A549 (cell line): ENCODE data around the gene ANKRD34A. TPM values are rescaled to one million over a fixed set of nuclear protein-coding genes. Genes with fewer than 3 reads are reported as not detected.

ENCODE experiments used
- ATAC-seq, 2 experiments: fragments of 200-7000 bp in 1 of 2; fragments of >200 bp in 1 of 2; cut with Nextera tagmentation in 1 of 2; cut with Tn5 transposase in 1 of 2; 3 replicates each; pipeline versions ENCODE4 v1.8.0 to v1.9.1; 2018 to 2020; ENCODE audit warnings: mild to moderate bottlenecking in 1 of 2, moderate library complexity in 1 of 2
- CTCF ChIA-PET: fragments of 300-600 bp; sonication (Branson Sonifier 250); formaldehyde crosslinking; extraction: SDS; loops from one replicate; lab custom pipeline; 2021; ENCODE audit warnings: antibody characterized with exemption, inconsistent platforms; lab: Yijun Ruan, JAX
- POLR2A ChIA-PET: fragments of 350-600 bp; formaldehyde crosslinking; extraction: SDS; loops from one replicate; lab custom pipeline; 2021; ENCODE audit warnings: antibody characterized with exemption, inconsistent platforms; lab: Yijun Ruan, JAX
- DNase-seq, 2 experiments: peaks; one replicate each; pipeline versions ENCODE4 v3.0.0 to v3.0.0-alpha.2; 2011 to 2016; ENCODE audit warnings: low read depth in 1 of 2, low spot score in 1 of 2
- FAIRE-seq: peaks from 2 replicates; lab custom pipeline; 2011; peaks lifted over from hg19 to GRCh38; lab: Jason Lieb, UNC
- H3K27ac ChIP-seq, 2 experiments: fragments of >200 bp; sonication (Bioruptor Twin); formaldehyde crosslinking; 3 replicates each; pipeline ENCODE4 v1.5.1; 2016 to 2017
- H3K4me1 ChIP-seq: fragments of >200 bp; sonication (Bioruptor Twin); formaldehyde crosslinking; 3 replicates; pipeline ENCODE4 v1.6.1; 2016
- H3K4me2 ChIP-seq: fragments of >200 bp; sonication (Bioruptor Twin); formaldehyde crosslinking; 3 replicates; pipeline ENCODE4 v1.6.1; 2016
- H3K4me3 ChIP-seq: fragments of >200 bp; sonication (Bioruptor Twin); formaldehyde crosslinking; 3 replicates; pipeline ENCODE4 v1.5.1; 2016
- H3K9me3 ChIP-seq: fragments of >200 bp; sonication (Bioruptor Twin); formaldehyde crosslinking; 3 replicates; pipeline ENCODE4 v1.6.1; 2016
- CBX2 ChIP-seq: fragments of 200-600 bp; sonication (generic); IDR thresholded peaks from 2 replicates; pipeline ENCODE4 v1.6.1; 2016; ENCODE audit warnings: low read depth, mild to moderate bottlenecking, borderline replicate concordance
- EP300 ChIP-seq, 2 experiments: fragments of >200 bp; sonication (Bioruptor Twin); formaldehyde crosslinking; IDR thresholded peaks; 2 replicates in 1 of 2; 3 replicates in 1 of 2; pipeline ENCODE4 v1.6.1; 2016 to 2017
- FOXS1 ChIP-seq: fragments of 250-450 bp; sonication (Bioruptor Pico); IDR thresholded peaks from 2 replicates; pipeline ENCODE4 v1.5.0; 2020; ENCODE audit warnings: mild to moderate bottlenecking, moderate library complexity
- HOXA7 ChIP-seq: fragments of 250-450 bp; sonication (Bioruptor Pico); IDR thresholded peaks from 2 replicates; pipeline ENCODE4 v1.5.0; 2020; ENCODE audit warnings: mild to moderate bottlenecking, moderate library complexity
- HOXB13 ChIP-seq: fragments of 250-450 bp; sonication (Bioruptor Pico); IDR thresholded peaks from 2 replicates; pipeline ENCODE4 v1.5.0; 2020; ENCODE audit warnings: low read depth, mild to moderate bottlenecking, moderate library complexity
- JUN ChIP-seq, 2 experiments: fragments of >200 bp; sonication (Bioruptor Twin); formaldehyde crosslinking; IDR thresholded peaks; 2 replicates in 1 of 2; 3 replicates in 1 of 2; pipeline ENCODE4 v1.6.1; 2016 to 2017
- KDM5A ChIP-seq: fragments of 200-600 bp; sonication (generic); IDR thresholded peaks from 2 replicates; pipeline ENCODE4 v1.6.1; 2016; ENCODE audit warnings: antibody characterized with exemption, mild to moderate bottlenecking
- NR3C1 ChIP-seq: fragments of >200 bp; sonication (Bioruptor Twin); formaldehyde crosslinking; IDR thresholded peaks from 3 replicates; pipeline ENCODE4 v1.6.1; 2017
- PHF8 ChIP-seq: fragments of 200-600 bp; sonication (generic); IDR thresholded peaks from 2 replicates; pipeline ENCODE4 v1.6.1; 2016; ENCODE audit warnings: low read depth, mild to moderate bottlenecking, antibody characterized with exemption, moderate library complexity, borderline replicate concordance
- POLR2A ChIP-seq: IDR thresholded peaks from 2 replicates; pipeline ENCODE4 v1.6.1; 2012; ENCODE audit warnings: mild to moderate bottlenecking, low read length
- RAD21 ChIP-seq, 2 experiments: fragments of >200 bp in 1 of 2; sonication (Bioruptor Twin) in 1 of 2; formaldehyde crosslinking in 1 of 2; IDR thresholded peaks in 1 of 2; conservative IDR thresholded peaks in 1 of 2; 2 replicates in 1 of 2; 3 replicates in 1 of 2; pipeline ENCODE4 v1.6.1; 2012 to 2018; ENCODE audit warnings: inconsistent platforms in 1 of 2
- RARB ChIP-seq: fragments of 250-450 bp; sonication (Bioruptor Pico); IDR thresholded peaks from 2 replicates; pipeline ENCODE4 v1.8.0; 2021; ENCODE audit warnings: mild to moderate bottlenecking, moderate library complexity
- RCOR1 ChIP-seq: fragments of 150-350 bp; IDR thresholded peaks from 2 replicates; pipeline ENCODE4 v1.6.1; 2014; ENCODE audit warnings: antibody characterized with exemption, low read length, low read depth
- RFX5 ChIP-seq: fragments of 450-650 bp; IDR thresholded peaks from 2 replicates; pipeline ENCODE4 v1.7.1; 2014; ENCODE audit warnings: antibody characterized with exemption, mild to moderate bottlenecking, moderate library complexity
- RNF2 ChIP-seq: fragments of 200-600 bp; sonication (generic); IDR thresholded peaks from 2 replicates; pipeline ENCODE4 v1.6.1; 2016; ENCODE audit warnings: low read depth, mild to moderate bottlenecking, antibody characterized with exemption, moderate library complexity, borderline replicate concordance
- SMC3 ChIP-seq: fragments of >200 bp; sonication (Bioruptor Twin); formaldehyde crosslinking; IDR thresholded peaks from 3 replicates; pipeline ENCODE4 v1.6.1; 2018; ENCODE audit warnings: inconsistent platforms
- SREBF2 ChIP-seq: fragments of 450-650 bp; IDR thresholded peaks from 2 replicates; pipeline ENCODE4 v1.6.1; 2014; ENCODE audit warnings: mild to moderate bottlenecking, moderate library complexity
- TFCP2L1 ChIP-seq: fragments of 250-450 bp; sonication (Bioruptor Pico); IDR thresholded peaks from 2 replicates; pipeline ENCODE4 v1.5.0; 2021; ENCODE audit warnings: mild to moderate bottlenecking
- ZC3H11A ChIP-seq: fragments of 450-650 bp; IDR thresholded peaks from 2 replicates; pipeline ENCODE4 v1.6.1; 2014; ENCODE audit warnings: antibody characterized with exemption, mild to moderate bottlenecking
- ZFP36 ChIP-seq: fragments of 450-650 bp; IDR thresholded peaks from 2 replicates; pipeline ENCODE4 v1.6.1; 2014; ENCODE audit warnings: borderline replicate concordance; ENCODE audit not compliant: partially characterized antibody
- ZSCAN20 ChIP-seq: fragments of 250-450 bp; sonication (Bioruptor Pico); IDR thresholded peaks from 2 replicates; pipeline ENCODE4 v1.8.0; 2022; ENCODE audit warnings: mild to moderate bottlenecking, moderate library complexity
- WGBS: methylation state at CpG from one replicate; pipeline ENCODE4 v1.1.6; 2017; ENCODE audit errors: missing lambda C conversion rate; 5-methylcytosine and 5-hydroxymethylcytosine counted together
- polyA plus RNA-seq, 4 experiments: library from polyadenylated mRNA; depleted of rRNA in 3 of 4; stranded (reverse); fragments of >200 nt; fragmentation: RNase III in 1 of 4; extraction: RNeasy Plus Mini Kit Qiagen cat#74134 plus additional on column Dnase treatment in 1 of 4; gene quantifications; 2 replicates in 3 of 4; 3 replicates in 1 of 4; pipeline ENCODE4 v1.2.3, GENCODE V29; 2011 to 2017
- TF ChIP-seq, protein P1 (sequence below): fragments of 250-450 bp; sonication (Bioruptor Pico); IDR thresholded peaks from 2 replicates; pipeline ENCODE4 v1.5.0; 2021; ENCODE audit warnings: mild to moderate bottlenecking, moderate library complexity, borderline replicate concordance
- TF ChIP-seq, protein P2 (sequence below): IDR thresholded peaks from 2 replicates; pipeline ENCODE4 v1.6.1; 2012
- TF ChIP-seq, protein P3 (sequence below): fragments of >200 bp; sonication (Bioruptor Twin); formaldehyde crosslinking; IDR thresholded peaks from 3 replicates; pipeline ENCODE4 v1.6.1; 2016
- TF ChIP-seq, protein P4 (sequence below): IDR thresholded peaks from 2 replicates; pipeline ENCODE4 v1.6.1; 2012; ENCODE audit warnings: low read depth, borderline replicate concordance

Gene ANKRD34A
- polyA plus RNA-seq, 2 of the 4 experiments (the other 2 are of a cell fraction): 0.30 to 0.39 TPM

- 94% methylated on average over 3 of the region's 3 CpGs for WGBS
- Histone ChIP-seq H3K4me3 (no peak overlapping the region), H3K27ac (no peak overlapping the region), H3K4me1 (no peaks in the 10 kb centered on the region), H3K9me3 (no peaks in the 10 kb centered on the region), H3K4me2 (no peak overlapping the region)
- FAIRE-seq: no peak
- ChIA-PET POLR2A (interaction anchor here (1.8 kb wide), 1 partner anchor 17 kb away, joined by 7 read pairs; the partner anchor contains the start of gene RBM8A), CTCF (interaction anchor here (0.7 to 2.3 kb wide), 5 partner anchors 9 to 99 kb away, joined by 3 to 8 read pairs (median 4); partner anchors contain the start of genes LIX1L and NUDT17)
- TF ChIP-seq RFX5 (no peak), KDM5A (no peak), HOXA7 (CRISPR knock-in tag) (no peak), FOXS1 (CRISPR knock-in tag) (no peak), ZC3H11A (no peak), RARB (CRISPR knock-in tag) (no peak), RAD21 (conservative IDR thresholded peaks at IDR 0.05 in 1 of 2, IDR thresholded peaks at IDR 0.05 in 1 of 2) (no peak), JUN (IDR thresholded peaks at IDR 0.05) (no peak), PHF8 (no peak)
- TF ChIP-seq, protein P1, sequence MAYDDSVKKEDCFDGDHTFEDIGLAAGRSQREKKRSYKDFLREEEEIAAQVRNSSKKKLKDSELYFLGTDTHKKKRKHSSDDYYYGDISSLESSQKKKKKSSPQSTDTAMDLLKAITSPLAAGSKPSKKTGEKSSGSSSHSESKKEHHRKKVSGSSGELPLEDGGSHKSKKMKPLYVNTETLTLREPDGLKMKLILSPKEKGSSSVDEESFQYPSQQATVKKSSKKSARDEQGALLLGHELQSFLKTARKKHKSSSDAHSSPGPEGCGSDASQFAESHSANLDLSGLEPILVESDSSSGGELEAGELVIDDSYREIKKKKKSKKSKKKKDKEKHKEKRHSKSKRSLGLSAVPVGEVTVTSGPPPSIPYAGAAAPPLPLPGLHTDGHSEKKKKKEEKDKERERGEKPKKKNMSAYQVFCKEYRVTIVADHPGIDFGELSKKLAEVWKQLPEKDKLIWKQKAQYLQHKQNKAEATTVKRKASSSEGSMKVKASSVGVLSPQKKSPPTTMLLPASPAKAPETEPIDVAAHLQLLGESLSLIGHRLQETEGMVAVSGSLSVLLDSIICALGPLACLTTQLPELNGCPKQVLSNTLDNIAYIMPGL (CRISPR knock-in tag): no peak
- TF ChIP-seq, protein P2, sequence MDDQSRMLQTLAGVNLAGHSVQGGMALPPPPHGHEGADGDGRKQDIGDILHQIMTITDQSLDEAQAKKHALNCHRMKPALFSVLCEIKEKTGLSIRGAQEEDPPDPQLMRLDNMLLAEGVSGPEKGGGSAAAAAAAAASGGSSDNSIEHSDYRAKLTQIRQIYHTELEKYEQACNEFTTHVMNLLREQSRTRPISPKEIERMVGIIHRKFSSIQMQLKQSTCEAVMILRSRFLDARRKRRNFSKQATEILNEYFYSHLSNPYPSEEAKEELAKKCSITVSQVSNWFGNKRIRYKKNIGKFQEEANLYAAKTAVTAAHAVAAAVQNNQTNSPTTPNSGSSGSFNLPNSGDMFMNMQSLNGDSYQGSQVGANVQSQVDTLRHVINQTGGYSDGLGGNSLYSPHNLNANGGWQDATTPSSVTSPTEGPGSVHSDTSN: no peak
- DNase-seq: no peak
- ATAC-seq: no peak
Observed at GRCh38 chr1:145944532-145944931, 19.8 kb downstream of the ANKRD34A start.

DNA sequence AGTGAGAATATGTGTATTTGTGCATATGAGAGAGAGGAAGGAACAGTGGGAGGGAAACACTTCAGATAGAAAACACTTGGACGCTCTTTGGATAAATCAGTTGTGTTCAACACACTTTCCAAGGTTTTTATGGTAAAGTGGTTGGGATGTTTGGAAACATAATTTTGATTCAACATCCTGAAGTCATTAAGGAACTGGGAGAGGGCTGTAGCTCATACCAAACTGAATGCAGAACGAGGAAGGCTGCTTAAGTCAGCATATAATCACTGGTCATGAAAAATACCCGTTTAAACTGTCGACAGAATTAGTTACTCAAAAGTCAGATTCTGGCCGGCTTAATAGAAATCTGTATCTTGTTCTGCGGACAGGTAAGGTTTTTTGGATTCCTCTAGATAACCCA lies 21.5 kb downstream of the ANKRD34A start:
- POLR2A ChIA-PET: interaction anchor here (1.5 kb wide), 1 partner anchor 14 kb away, joined by 3 read pairs; no protein-coding TSS in a partner anchor
- no peaks in the 10 kb centered on the region for H3K4me1 ChIP-seq

More for the DNA sequence above, 21.5 kb downstream of the ANKRD34A start:
- Histone ChIP-seq H3K4me2 (no peak overlapping the region), H3K9me3 (no peaks in the 10 kb centered on the region), H3K27ac (no peak overlapping the region), H3K4me3 (no peak overlapping the region)
- no peak for ATAC-seq
- no peak for FAIRE-seq
- TF ChIP-seq ZSCAN20 (CRISPR knock-in tag): no peak
- no peak for TF ChIP-seq EP300 (IDR thresholded peaks at IDR 0.05)
- no peak for TF ChIP-seq NR3C1
- no peak for TF ChIP-seq POLR2A
- TF ChIP-seq SMC3: no peak
- TF ChIP-seq, protein P3, sequence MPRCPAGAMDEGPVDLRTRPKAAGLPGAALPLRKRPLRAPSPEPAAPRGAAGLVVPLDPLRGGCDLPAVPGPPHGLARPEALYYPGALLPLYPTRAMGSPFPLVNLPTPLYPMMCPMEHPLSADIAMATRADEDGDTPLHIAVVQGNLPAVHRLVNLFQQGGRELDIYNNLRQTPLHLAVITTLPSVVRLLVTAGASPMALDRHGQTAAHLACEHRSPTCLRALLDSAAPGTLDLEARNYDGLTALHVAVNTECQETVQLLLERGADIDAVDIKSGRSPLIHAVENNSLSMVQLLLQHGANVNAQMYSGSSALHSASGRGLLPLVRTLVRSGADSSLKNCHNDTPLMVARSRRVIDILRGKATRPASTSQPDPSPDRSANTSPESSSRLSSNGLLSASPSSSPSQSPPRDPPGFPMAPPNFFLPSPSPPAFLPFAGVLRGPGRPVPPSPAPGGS: no peak
- TF ChIP-seq HOXB13 (CRISPR knock-in tag): no peak
- no peak for TF ChIP-seq RCOR1
- no peak for TF ChIP-seq TFCP2L1 (CRISPR knock-in tag)
- TF ChIP-seq, protein P4, sequence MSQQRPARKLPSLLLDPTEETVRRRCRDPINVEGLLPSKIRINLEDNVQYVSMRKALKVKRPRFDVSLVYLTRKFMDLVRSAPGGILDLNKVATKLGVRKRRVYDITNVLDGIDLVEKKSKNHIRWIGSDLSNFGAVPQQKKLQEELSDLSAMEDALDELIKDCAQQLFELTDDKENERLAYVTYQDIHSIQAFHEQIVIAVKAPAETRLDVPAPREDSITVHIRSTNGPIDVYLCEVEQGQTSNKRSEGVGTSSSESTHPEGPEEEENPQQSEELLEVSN: no peak
- no peak for TF ChIP-seq ZFP36
- TF ChIP-seq CBX2: no peak
- no peak for TF ChIP-seq RNF2
- no peak for TF ChIP-seq SREBF2
- WGBS: 92% methylated on average over 6 of the region's 6 CpGs
- DNase-seq: no peak
- CTCF ChIA-PET: interaction anchor here (0.8 to 2.3 kb wide), 8 partner anchors 15 to 98 kb away, joined by 3 to 8 read pairs (median 4); partner anchors contain the start of genes ITGA10, LIX1L, NUDT17 and RBM8A
